GM12872 (cell line): Measurements from ENCODE around the gene CD300LB.
A peak's percentile ranks its signal among the peaks of the same experiment; 100 is the strongest.

Experiments used
- TF ChIP-seq, protein P1 (sequence below): IDR thresholded peaks from 3 replicates; pipeline ENCODE4 v1.5.1; 2011; ENCODE audit warnings: low read depth, mild to moderate bottlenecking, low read length, moderate library complexity; ENCODE audit not compliant: insufficient read depth

The CD300LB gene

GRCh38 chr17:74497471-74497870 lies 33.8 kb downstream of the CD300LB start:
- TF ChIP-seq, protein P1, sequence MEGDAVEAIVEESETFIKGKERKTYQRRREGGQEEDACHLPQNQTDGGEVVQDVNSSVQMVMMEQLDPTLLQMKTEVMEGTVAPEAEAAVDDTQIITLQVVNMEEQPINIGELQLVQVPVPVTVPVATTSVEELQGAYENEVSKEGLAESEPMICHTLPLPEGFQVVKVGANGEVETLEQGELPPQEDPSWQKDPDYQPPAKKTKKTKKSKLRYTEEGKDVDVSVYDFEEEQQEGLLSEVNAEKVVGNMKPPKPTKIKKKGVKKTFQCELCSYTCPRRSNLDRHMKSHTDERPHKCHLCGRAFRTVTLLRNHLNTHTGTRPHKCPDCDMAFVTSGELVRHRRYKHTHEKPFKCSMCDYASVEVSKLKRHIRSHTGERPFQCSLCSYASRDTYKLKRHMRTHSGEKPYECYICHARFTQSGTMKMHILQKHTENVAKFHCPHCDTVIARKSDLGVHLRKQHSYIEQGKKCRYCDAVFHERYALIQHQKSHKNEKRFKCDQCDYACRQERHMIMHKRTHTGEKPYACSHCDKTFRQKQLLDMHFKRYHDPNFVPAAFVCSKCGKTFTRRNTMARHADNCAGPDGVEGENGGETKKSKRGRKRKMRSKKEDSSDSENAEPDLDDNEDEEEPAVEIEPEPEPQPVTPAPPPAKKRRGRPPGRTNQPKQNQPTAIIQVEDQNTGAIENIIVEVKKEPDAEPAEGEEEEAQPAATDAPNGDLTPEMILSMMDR = no peak

DNA sequence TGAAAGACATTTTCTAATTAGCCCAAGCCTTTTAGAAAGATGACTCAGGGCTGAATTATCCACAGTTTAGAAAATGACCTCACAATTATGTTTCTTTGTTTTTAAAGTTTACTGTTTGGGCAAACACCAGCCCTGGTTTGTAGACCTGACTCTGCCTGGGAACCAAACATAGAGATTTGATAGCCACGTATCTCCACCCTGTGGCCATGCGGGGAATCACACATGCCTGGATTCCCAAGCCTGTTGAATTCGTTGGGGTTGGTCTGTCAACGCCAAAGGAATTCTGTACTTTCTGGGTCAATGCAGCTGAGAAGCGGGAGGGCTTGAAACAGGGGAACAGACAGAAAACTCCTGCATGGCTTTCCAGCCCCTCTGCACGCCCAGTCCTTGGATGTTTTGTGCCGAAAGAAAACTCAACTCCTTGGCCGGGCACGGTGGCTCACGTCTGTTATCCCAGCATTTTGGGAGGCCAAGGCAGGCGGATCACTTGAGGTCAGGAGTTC lies 37.9 kb downstream of the CD300LB start:
- TF ChIP-seq, protein P1 = peak; percentile 95

- TF ChIP-seq, protein P1 = no peak
Measured at GRCh38 chr17:74491626-74492025, 39.6 kb downstream of the CD300LB start.

DNA sequence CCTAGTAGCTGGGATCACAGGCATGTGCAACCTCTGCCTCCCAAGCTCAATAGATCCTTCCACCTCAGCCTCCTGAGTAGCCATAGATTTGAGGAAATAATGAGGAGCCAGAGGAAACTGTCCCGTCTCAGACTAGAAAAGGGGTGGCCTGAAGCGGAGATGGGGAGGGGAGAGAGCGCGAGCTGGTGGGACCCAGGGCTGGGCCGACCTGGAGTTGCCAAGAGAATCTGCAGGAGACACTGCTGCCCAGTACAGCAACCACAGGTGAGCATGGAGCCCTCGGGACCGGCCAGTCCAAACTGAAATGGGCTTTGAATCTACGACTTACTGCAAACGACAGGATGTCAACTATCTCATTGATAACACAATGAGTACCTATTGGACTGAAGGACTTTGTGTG lies 40.6 kb downstream of the CD300LB start:
- TF ChIP-seq, protein P1 = no peak

- TF ChIP-seq, protein P1 = no peak
Measured at GRCh38 chr17:74485841-74486240, 45.4 kb downstream of the CD300LB start.

GRCh38 chr17:74485022-74485743 lies 46.1 kb downstream of the CD300LB start:
- TF ChIP-seq, protein P1 = no peak

DNA sequence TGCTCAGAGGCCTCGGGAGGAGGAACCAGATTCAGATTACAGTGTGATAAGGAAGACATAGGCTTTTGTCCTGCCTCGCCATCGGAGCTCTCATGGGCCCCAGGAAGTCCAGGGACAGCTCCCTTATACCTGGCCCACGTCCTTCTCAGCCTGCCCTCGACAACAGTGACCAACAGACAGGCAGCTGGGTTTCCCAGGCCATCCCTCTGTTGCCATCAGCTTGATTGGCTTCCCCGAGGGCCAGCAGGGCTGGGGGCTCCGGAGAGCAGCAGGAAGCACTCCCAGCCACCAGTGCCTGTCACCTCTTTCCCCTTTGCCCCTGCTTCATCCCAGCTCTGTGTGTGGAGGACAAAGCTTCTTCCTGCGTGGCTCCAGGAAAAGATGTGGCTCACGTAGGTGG lies 47.2 kb downstream of the CD300LB start:
- TF ChIP-seq, protein P1 = no peak
